GM19455 (cell line): ENCODE results near the gene SLC35G2.
"Not testable (repeated sequence)": the region's sequence is repeated elsewhere in the genome, so short reads cannot be mapped to it uniquely, and the experiment has no call there.

Experiments used
- ATAC-seq: cut with Tn5 transposase; IDR thresholded peaks from one replicate; pipeline ENCODE4 v1.9.1; 2021; ENCODE audit not compliant: unreplicated experiment

SLC35G2 gene

DNA sequence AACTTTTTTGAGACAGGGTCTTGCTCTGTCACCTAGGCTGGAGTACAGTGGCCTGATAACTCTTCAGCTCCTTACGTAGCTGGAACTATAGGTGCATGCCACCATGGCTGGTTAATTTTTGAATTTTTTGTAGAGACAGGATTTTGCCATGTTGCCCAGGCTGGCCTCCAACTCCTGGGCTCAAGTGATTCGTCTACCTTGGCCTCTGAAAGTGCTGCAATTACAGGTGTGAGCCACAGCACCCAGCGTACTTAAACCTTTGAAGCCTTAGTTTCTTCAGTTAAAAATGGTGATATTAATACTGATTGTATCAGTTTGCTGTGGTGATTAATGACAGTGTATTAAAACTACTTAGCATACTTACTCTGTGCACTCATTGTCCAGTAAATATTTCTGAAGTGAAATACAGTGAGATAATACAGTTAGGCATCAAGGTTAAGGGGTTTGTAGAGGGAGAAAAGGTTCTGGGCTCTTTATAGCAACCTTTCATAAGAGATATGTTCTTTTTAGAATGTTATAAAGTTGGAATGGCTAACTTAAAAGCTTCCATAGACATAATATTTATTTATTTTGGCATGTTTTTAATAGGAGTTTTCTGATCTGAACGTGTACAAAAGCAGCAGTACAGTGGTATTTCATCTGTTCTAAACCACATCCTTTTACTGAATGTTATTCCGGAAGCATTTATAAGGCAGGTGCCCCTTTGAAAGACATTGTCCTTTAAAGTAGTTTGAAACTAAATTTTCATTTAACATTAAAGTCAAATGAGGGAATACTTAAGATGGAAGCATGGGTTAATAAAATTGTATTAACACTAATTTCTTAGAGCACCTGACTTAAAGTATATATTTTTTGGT, 66.7 kb downstream of the SLC35G2 start:
- ATAC-seq: no peak

DNA sequence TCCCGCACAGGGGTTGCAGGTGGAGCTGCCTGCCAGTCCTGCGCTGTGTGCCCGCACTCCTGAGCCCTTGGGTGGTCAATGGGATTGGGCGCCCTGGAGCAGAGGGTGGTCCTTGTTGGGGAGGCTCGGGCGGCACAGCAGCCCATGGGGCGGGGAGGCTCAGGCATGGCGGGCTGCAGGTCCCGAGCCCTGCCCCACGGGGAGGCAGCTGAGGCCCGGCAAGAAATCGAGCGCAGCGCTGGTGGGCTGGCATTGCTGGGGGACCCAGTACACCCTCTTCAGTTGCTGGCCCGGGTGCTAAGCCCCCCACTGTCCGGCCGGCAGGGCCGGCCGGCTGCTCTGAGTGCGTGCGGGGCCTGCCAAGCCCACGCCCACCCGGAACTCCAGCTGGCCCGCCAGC, 71.0 kb downstream of the SLC35G2 start:
- ATAC-seq: no peak

DNA sequence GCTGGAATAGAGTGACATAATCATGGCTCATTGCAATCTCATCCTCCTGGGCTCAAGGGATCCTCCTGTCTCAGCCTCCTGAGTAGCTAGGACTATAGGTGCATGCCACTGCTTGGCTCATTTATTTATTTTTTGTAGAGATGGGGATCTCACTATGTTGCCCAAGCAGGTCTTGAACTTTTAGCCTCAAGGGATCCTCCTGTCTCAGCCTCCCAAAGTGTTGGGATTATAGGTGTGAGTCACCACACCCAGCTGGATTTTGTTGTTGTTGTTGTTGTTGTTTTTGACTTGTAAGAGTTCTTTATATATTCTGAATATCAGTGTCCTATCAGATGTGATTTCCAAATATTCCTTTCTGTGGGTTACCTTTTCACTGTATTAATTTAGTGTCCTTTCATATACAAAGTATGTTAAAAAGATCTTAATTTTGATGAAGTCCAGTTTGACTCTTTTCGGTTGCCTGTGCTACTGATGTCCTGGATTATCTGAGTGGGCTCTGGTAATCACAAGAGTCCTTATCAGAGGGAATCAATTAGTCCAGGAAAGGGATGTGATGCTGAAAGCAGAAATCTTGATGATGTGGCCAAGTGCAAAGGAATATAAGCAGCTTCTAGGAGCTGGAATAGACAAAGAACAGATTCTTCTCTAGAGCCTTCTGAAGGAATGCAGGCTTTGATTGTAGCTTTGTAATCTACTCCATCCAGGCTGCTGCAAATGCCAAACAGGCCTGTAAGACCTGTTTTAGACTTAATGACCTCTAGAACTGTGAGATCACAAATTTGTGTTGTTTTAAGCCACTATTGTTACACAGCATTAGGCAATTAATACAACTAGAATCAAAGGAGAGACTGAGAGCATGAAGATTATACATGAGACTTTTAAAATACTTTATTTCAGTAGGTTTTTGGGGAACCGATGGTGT, 73.3 kb downstream of the SLC35G2 start:
- ATAC-seq: no peak

DNA sequence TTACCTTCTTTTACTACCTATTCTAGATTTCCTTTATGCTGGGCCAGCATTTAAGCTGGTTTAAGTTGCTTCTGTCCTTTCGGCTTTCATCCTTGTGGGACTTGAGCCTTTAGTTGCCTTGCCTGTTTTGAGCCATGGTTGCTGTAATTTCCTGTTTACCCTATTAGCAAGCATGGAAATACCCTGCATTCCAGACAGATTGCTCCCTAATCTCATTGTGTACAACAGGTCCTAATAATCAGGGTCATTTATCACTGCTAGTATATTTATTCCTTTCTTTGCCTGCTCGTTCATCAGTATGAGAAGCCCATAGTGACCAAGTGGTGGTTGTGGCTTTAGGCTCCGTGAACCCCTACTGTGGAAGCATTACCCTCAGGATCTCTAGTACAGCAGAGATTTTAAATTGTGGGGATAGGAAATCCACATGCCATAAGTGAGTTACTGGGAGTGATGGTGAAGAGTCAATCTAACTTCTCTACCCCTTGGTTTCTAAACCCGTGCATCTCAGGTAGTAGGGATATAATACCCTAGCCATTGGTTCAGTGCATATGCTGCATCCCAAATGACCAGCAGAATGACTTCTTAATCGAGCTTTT, 75.0 kb downstream of the SLC35G2 start:
- ATAC-seq: no peak

DNA sequence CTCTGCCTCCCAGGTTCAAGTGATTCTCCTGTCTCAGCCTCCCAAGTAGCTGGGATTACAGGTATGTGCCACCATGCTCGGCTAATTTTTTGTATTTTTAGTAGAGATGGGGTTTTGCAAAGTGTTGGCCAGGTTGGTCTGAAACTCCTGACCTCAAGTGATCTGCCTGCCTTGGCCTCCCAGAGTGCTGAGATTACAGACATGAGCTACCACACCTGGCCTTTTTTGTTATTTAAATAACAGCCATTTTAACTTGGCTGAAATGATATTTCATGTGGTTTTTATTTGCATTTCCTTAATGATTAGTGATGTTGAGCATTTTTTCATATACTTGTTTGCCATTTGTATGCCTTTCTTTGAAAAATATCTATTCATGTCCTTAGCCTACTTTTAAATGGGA, 78.2 kb downstream of the SLC35G2 start:
- not testable (repeated sequence) for ATAC-seq

DNA sequence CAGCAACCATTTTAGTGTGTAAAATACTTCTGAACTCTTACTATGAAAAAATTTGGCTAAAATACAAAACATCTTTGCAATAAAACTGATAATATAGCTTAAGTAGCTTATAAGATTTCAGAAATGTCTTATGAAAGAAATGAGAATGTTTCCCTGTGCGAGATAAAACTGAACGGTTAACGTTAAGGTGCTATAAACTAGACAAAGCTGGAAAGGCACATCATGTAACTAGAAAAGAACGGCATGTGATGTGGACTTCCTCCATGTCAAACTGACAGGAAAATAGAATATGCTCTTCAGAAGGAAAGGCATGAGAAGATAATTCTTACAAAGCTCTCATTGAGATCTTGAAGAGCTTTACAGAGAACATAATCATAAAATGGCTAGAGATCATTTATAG, 79.6 kb downstream of the SLC35G2 start:
- no peak for ATAC-seq

DNA sequence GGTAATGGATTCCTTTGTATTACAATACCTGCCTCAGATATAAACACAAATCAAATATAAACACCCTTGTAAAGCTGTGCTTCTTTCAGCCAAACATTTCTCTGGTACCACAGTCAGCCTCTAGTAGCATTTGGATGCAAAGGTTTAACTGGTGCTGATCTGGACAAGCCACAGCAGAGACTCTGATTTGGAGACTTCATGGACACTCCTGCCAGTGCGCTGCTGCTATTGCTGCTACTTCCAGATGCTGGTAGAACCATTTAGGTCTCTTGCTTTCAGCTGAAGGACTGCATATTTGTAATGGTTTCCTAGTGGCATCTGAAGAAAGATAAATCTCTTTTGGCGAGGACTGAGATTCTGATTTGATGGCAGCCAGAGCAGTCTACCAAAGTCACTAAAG, 80.0 kb downstream of the SLC35G2 start:
- ATAC-seq: no peak

DNA sequence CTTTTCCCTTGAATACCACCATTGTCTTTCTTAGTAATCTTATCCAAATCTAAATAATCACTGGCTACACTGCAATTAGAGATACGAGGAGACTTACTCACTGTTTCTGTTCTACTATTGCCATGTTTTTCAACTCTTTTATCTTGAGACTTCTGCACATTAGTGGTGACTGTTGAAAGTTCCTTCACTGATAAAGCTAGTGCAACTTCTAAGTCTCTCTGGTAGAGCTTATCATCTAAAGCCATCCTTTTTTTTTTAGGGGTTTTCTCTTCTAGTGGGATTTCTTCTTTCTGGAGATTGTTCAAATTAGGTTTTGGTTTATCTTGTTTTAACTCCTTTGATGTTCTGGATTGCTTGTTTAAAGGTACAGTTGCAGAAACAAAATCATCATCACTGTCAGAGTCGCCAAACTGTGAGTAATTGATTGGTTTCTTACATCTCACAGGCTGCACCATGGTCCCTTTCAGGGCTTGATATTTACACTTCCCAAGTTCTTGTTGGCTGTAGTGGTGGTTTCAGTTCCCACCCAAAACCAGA, 80.8 kb downstream of the SLC35G2 start:
- ATAC-seq: no peak

DNA sequence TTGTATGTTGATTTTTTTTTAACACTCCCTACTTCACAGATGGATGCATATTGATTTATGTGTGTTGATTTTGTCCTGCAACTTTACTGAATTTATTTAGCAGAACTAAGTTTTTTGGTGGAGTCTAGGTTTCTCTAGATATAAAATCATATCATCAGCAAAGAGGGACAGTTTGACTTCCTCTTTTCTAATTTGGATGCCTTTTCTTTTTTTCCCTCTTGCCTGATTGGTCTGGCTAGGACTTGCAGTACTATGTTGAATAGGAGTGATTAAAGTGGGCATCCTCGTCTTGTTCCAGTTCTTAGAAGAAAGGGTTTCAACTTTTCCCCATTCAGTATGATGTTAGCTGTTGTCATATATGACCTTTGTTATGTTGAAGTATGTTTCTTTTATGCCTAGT, 81.8 kb downstream of the SLC35G2 start:
- ATAC-seq: not testable (repeated sequence)

DNA sequence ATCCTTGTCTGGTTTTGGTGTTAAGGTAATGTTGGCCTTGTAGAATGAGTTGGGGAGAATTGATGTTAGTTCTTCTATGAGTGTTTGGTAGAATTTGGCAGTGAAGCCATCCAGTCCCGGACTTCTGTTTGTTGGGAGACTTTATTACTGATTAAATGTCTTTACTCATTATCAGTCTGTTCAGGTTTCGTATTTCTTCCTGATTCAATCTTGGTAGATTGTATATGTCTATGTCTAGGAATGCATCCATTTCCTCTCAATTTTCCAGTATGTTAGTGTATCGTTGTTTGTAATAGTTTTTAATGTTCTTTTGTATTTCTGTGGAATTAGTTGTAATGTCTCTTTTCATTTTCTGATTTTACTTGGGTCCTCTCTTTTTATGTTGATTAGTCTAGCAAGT, 82.5 kb downstream of the SLC35G2 start:
- ATAC-seq: no peak

DNA sequence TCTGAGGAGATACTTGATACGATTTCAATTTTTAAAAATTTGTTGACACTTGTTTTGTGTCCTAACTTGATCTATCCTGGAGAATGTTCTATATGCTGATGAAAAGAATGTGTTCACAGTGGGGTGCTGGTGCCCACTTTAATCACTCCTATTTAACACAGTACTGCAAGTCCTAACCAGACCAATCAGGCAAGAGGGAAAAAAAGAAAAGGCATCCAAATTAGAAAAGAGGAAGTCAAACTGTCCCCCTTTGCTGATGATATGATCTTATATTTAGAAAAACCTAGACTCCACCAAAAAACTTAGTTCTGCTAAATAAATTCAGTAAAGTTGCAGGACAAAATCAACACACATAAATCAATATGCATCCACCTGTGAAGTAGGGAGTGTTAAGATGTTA, 83.6 kb downstream of the SLC35G2 start:
- ATAC-seq: not testable (repeated sequence)

DNA sequence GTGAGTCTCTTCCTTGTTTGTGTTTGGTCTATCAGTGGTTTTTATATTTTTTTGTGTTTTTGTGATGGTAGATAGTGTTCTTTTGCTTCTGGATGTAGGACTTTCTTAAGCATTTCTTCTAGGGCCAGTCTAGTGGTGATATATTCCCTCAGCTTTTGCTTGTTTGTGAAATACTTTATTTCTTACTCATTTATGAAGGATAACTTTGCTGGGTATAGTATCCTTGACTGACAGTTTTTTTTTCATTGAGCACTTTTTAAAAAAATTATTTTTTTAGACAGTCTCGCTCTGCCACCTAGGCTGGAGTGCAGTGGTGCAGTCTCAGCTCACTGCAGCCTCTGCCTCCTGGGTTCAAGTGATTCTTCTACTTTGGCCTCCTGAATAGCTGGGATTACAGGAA, 85.0 kb downstream of the SLC35G2 start:
- ATAC-seq: no peak

DNA sequence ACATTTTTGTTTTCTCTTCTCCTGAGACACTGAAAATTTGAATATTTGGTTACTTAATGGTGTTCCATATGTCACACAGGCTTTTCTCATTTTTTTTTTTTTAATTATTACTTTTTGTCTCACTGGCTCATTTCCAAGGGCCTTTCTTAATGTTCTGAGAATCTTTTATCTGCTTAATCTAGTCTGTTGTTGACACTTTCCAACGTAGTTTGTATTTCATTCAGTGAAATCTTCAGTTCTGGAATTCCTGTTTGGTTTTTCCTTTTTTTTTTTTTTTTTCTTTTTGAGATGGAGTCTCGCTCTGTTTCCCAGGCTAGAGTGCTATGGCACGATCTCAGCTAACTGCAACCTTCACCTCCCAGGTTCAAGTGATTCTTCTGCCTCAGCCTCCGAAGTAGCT, 85.8 kb downstream of the SLC35G2 start:
- no peak for ATAC-seq
